ENCODE measurements around the gene TRMT11.
"Not testable (repeated sequence)": the region's sequence is repeated elsewhere in the genome, so short reads cannot be mapped to it uniquely, and the experiment has no call there.

The TRMT11 gene

GRCh38 chr6:125956506-125957390 is 29.6 kb upstream of the TRMT11 start, which contains the start of gene HINT3:
HINT3 (plus strand) TSS chr6:125956770; CDS start chr6:125956978, 208 bp downstream.
- peak; percentile 92 to 97 (median 96) for DNase-seq

GRCh38 chr6:125957391-125957693 is 29.0 kb upstream of the TRMT11 start:
- no peak for DNase-seq

- DNase-seq: no peak
These were observed 28.5 kb upstream of the TRMT11 start for GRCh38 chr6:125957845-125958244.

GRCh38 chr6:125959041-125959440 is 27.3 kb upstream of the TRMT11 start:
- DNase-seq: no peak

GRCh38 chr6:125961117-125961516 is 25.2 kb upstream of the TRMT11 start:
- DNase-seq: no peak

- no peak for DNase-seq
These were observed 23.3 kb upstream of the TRMT11 start for GRCh38 chr6:125962900-125963497.

- no peak for DNase-seq
These were observed 22.5 kb upstream of the TRMT11 start for GRCh38 chr6:125963817-125964216.

GRCh38 chr6:125966569-125966968 is 19.8 kb upstream of the TRMT11 start:
- DNase-seq: no peak

- no peak for DNase-seq
These were observed 17.8 kb upstream of the TRMT11 start for GRCh38 chr6:125968493-125968892.

GRCh38 chr6:125970760-125971159 is 15.6 kb upstream of the TRMT11 start:
- DNase-seq: no peak

GRCh38 chr6:125972478-125972877 is 13.9 kb upstream of the TRMT11 start:
- not testable (repeated sequence) for DNase-seq

- no peak for DNase-seq
These were observed 12.0 kb upstream of the TRMT11 start for GRCh38 chr6:125974214-125974866.

GRCh38 chr6:125979101-125979500 is 7.2 kb upstream of the TRMT11 start:
- DNase-seq: no peak

- no peak for DNase-seq
These were observed 4.7 kb upstream of the TRMT11 start for GRCh38 chr6:125981571-125982185.

GRCh38 chr6:125983246-125983945 is 2.9 kb upstream of the TRMT11 start:
- DNase-seq: no peak

- DNase-seq: no peak
These were observed 2.0 kb upstream of the TRMT11 start for GRCh38 chr6:125984311-125984710.

GRCh38 chr6:125985522-125985921 is 818 bp upstream of the TRMT11 start:
- DNase-seq: no peak

GRCh38 chr6:125985979-125986300 is 400 bp upstream of the TRMT11 start:
- no peak for DNase-seq

- no peak for DNase-seq
These were observed 782 bp downstream of the TRMT11 start for GRCh38 chr6:125987026-125987617.

- DNase-seq: no peak
These were observed 1.9 kb downstream of the TRMT11 start for GRCh38 chr6:125988280-125988679.

GRCh38 chr6:125989631-125990030 is 3.3 kb downstream of the TRMT11 start:
- no peak for DNase-seq

GRCh38 chr6:125991653-125992052 is 5.3 kb downstream of the TRMT11 start:
- no peak for DNase-seq

Measured in activated CD4-positive, CD25-positive, alpha-beta regulatory T cell (primary cell).